Measurements from ENCODE around the gene AHCYL1.

DNA sequence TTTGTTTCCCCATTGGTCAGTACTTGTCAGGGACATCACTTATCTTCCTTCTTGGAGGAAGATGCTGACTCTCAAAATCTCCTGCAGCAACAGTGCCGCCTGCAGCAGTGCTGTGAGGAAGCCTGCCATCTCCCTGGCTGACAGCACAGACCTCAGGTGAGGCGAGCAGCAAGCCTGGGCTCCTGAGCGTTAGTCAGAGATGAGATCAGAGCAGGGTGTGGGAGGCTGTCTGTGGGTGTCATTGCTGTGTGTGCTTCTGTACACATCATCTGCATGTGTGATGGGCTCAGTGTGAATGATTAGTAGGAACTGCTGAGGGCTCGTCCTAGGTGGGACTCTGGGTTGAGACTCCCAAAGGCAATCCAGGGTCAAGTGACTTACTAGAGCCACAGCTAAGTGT is 56.0 kb downstream of the AHCYL1 start:
- TF ChIP-seq, protein P1, sequence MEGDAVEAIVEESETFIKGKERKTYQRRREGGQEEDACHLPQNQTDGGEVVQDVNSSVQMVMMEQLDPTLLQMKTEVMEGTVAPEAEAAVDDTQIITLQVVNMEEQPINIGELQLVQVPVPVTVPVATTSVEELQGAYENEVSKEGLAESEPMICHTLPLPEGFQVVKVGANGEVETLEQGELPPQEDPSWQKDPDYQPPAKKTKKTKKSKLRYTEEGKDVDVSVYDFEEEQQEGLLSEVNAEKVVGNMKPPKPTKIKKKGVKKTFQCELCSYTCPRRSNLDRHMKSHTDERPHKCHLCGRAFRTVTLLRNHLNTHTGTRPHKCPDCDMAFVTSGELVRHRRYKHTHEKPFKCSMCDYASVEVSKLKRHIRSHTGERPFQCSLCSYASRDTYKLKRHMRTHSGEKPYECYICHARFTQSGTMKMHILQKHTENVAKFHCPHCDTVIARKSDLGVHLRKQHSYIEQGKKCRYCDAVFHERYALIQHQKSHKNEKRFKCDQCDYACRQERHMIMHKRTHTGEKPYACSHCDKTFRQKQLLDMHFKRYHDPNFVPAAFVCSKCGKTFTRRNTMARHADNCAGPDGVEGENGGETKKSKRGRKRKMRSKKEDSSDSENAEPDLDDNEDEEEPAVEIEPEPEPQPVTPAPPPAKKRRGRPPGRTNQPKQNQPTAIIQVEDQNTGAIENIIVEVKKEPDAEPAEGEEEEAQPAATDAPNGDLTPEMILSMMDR (IDR thresholded peaks at IDR 0.05), result no peak
- TF ChIP-seq POLR2A (IDR thresholded peaks at IDR 0.05), result no peak
- TF ChIP-seq POLR2AphosphoS5 (IDR thresholded peaks at IDR 0.05), result no peak
